Middle frontal gyrus (tissue), 1 donor: ENCODE results near the gene DOK6.
"Not testable (repeated sequence)": the region's sequence is repeated elsewhere in the genome, so short reads cannot be mapped to it uniquely, and the experiment has no call there.

Source experiments
- DNase-seq: peaks from one replicate; pipeline ENCODE4 v3.0.0-alpha.2; 2015; ENCODE audit warnings: low spot score; ENCODE audit errors: extremely low spot score

The DOK6 gene

DNA sequence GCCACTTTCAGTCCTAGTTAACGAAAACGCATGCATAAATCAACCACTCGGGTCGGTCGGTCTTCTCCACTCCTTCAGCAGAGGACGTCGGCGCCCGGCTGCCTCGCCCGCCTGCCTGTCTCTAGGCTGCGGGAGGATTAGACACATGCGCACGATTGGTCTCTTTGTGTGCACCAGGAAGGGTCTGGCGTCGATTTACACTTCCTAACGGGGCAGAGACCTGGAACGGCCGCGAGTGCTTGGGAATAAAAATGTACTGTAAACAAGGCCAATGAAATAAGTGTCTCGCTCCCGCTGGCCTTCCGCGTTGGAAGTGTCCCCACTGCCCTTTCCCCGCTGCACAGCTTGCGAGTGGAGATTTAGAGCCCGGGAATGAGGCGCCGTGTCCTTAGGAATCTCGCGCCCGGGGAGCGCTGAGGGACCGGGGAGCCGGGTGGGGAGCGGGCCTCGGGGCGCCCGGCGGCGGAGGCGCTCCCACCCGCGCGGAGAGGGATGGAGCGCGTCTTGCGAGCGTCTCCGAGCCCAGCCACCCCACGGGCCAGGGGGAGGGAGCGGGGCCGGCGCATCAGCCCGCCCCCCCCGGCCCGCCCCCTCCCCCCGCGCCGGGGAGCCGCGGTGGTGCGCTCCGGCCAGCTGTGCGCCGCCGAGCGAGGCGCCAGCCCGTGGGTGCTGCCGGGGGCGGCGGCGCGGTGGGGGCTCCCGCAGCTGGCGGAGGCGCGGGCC is at the start of gene DOK6:
Gene DOK6, plus strand, starts transcription at position 636 of the 723 bp plus-strand sequence.
- DNase-seq = no peak

DNA sequence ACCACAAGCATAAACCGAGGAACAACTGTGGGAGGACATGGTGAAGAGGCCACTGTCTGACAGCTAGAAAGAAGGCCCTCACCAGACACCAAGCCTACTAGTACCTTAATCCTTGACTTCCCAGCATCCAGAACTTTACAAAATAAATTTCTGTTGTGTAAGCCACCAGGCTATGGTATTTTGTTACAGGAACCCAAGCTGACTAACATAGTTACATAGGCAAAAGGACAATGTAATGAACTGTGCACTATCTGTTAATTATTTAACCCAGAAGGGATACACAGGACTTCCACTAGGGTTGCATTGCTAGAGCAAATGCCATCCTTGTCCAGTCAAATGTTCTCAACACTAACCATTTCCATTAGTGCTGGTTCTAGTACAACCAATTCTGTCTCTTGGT is 47.7 kb upstream of the DOK6 start:
- no peak for DNase-seq

DNA sequence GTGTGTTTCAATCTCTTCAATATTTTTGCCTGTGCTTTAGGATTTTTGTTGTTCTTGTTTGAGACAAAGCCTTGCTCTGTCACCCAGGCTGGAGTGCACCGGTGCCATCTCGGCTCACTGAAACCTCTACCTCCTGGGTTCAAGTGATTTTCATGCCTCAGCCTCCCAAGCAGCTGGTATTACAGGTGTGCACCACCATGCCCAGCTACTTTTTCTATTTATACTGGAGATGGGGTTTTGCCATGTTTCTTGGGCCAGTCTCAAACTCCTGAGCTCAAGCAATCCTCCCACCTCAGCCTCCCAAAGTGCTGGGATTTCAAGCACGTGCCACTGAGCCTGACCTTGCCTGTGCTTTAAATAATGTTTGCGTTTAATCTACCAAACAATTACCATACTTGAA is 43.1 kb upstream of the DOK6 start:
- DNase-seq = no peak

DNA sequence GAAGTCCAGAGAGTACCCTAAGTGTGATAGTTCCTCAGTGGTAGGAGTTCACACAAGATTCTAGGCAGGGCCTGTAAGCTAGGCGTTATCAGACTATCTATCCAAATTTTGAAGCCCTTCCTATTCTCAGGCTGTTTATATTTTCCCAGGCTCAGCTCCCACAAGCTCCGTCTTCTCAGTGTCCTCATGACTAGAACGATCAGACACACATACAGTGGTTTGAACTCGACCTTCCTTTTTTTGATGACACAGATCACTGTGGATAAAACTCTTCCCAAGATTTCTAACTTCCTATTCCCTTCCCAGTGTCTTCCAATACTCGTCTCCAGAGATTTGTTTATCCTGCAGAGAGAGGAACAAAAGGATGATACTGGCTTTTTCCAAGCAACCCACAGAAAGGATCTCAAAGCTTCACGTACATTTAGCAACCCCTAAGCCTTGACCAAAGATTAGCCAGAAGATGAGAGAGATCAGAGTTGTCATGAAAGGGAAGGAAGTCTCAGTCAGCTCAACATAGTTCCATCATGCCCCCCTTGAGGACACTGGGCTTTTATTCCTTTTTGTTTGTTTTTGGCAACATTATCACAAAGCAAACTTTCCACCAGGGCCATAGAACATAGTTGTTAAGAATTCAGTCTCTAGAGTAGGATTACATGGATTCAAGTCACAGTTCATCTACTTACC is 42.3 kb upstream of the DOK6 start:
- no peak for DNase-seq

DNA sequence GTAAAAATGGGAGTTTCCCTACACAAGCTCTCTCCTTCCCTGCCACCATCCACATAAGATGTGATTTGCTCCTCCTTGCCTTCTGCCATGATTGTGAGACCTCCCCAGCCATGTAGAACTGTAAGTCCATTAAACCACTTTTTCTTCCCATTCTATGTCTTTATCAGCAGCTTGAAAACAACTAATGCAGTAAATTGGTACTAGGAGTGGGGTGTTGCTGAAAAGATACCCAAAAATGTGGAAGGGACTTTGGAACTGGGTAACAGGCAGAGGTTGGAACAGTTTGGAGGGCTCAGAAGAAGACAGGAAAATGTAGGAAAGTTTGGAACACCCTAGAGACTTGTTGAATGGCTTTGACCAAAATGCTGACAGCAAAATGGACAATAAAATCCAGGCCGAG is 40.9 kb upstream of the DOK6 start:
- not testable (repeated sequence) for DNase-seq

DNA sequence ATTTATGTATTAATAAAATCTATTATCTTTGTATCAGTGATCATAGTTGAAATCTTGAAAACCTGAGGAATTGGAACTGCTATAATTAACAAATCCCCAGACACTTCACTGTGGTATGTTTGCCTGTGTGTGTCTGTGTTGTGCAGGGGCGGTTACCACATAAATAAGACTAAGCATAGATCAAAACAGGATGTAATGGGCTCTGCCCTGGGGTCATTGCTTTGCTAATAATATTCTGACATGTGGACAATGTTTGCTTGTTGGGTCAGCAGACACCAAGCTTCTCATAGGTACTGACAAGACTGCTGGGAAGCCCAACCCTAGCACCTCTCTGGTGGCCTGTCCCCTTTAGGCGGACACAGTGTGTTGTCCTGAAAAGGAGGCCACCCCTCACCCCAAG is 35.8 kb upstream of the DOK6 start:
- no peak for DNase-seq

DNA sequence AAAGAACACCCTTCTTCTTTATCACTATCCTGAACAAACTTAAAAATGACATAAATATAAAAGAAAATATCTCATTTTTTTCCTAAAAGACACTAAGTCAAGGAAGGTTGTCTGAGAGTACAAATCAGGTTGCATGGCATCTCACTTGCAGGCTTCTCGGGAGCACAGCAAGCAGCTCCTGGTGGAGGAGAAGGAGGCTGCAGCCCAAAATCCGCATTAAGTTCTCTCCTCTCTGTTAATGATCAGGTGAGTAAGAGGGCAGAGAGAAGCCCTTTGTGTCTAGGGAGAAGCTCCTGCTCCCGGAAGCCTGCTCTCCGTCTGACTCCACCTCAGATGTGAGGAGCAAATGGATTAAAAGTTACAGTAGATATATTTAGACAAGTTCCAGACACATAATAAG is 35.0 kb upstream of the DOK6 start:
- no peak for DNase-seq

DNA sequence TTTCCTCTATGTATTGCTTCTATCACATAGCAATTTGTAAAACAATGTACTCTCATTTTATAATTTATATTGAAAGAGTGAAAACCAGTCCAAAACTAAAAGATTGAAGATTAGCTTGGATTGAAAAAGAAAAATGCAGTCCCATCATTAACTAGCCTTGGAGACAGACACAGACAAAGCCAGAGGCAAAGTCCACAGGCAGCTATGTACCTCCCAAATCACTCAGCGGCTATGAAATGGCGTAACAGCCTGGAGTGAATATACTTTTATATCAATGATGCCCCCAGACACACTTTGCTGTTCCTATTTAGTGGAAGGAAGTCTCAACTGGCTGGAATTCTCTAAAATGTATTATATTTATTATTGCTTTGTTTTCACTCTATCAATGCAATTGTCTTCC is 33.6 kb upstream of the DOK6 start:
- DNase-seq = no peak

DNA sequence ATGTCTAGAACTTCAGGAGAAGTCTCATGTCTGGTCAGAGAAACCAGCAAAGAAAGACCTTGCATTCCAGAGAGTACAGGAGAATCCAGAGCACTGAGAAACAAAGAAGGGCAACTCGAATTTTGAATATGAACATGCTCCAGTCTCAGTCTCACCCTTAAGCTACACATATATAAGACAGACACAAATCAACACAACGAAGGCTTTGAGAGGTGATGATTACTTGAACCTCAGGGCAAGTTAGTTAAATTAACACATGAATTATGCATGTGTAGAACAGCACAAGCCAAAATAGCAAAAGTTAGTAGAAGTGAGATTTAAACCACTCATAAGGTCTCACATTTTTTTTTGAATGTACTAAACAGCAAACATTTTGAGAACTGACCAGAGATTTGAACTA is 29.0 kb upstream of the DOK6 start:
- no peak for DNase-seq

DNA sequence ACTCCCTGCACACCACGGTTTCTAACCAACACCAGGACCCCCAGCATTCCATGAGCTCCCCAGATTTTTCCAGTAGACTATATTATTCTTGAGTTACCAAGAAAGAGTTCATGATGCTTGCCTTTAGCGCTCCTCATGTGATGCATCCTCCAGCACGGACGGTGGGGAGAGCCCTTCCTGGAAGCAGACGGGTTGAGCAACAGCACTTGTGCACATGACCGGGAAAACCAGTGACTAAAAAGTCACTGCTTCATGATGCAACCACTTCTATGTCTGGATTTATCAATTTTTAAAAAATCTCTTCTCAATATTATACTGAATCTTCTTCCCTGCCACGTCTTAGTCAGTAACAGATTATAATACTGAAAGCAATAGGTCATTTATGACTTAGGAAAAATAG is 20.4 kb upstream of the DOK6 start:
- no peak for DNase-seq

DNA sequence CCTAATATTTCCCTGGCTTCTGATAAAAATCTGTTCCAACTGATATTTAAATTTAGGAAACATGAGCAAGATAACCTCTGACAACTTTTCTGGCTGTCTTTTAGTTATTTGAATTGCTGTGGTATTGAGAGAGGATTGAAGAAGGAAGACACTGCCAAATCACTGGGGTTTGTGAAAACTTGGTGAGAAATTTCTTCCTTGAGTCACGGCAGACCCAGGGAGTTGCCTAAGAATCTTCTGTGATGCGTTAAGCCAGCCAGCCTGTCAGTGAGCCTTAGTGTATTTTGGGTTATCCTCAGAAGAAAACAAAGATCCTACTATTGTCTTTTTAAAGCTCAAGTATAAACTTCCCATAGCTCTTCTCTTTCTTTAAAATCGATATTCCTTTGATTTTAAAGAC is 17.5 kb upstream of the DOK6 start:
- DNase-seq = no peak

DNA sequence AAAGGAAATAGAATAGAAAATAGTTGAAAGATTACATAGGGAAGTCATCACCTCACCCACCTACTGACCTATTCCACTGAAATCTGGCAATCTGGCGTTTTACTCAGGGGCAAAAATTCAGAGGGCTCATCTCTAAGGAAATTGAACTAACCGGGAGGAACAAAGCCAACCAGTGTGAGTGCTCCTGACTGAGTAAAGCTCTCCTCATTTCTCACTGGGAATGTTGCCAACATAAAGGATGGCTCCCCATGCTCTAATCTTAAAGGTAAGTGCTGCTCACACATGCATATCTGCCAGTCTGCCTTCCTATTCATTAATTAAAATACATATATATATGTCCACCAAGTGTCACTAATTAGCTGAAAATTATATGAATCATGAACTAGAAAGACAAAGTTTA is 13.5 kb upstream of the DOK6 start:
- DNase-seq = no peak

DNA sequence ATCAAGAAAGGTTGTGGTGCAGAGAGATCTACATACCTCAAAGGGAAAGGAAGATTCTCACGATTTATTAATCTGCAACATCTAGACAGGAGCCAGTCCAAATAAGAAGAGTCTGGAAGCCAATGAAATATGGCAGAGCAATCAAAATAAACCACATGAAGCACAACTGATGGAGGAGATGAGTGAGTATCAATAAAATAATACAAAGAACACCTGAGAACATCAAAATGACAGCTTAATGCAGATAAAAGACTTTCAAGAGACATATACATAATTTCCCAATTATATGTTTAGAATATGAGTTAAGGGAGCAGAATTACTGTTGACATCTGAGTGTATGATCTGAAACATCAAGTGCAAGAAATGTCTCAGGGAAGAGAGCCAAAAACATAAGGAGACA is 12.5 kb upstream of the DOK6 start:
- DNase-seq = no peak

DNA sequence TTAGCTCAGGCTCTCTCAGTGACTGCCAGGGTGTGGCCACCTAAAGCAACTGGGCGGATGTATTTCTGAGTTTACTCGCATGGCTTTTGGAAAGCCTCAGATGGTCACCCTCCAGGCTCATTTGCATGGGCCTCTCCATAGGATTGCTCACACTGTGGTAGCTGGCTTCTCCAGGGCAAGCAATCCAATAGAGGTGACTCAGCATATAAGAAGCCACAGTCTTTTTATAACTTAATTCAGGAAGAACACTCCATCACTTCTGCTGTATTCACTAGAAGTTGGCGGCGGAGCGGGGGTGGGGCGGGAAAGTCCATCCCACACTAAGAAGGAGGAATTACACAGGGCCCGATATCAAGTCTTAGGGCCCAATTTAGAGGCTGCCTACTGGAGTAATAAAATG is 3.6 kb upstream of the DOK6 start:
- no peak for DNase-seq

DNA sequence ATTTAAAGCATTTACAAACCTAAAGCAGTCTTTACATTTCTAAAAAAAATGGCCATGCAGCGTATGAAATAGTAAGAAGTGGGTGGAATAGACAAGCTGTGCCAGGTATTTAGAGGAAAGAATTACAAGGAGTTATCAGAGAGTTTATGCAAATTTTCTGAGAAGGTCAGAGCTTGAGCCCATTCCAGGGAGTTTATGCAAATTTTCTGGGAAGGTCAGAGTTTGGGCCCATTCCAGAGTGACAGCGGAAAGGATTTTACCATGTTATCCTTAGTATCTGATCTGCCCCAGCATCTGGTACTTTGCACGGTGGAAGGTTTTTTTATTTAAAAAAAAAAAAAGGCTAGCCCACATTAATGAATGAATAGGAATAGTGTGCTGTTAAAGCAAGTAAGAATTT is 1.4 kb upstream of the DOK6 start:
- no peak for DNase-seq

DNA sequence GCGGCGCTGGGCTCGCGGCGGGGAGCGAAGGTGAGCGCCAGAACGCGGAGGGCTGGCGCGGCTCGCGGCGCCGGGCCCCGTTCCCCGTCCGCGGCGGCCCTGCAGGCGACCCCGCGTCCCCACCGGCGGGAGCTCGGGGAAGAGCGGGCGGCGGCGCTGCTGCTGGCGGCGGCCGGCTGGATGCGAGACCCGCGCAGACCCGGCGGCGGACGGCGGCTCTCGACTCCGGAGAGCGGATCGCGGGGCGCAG is 213 bp downstream of the DOK6 start:
- no peak for DNase-seq

DNA sequence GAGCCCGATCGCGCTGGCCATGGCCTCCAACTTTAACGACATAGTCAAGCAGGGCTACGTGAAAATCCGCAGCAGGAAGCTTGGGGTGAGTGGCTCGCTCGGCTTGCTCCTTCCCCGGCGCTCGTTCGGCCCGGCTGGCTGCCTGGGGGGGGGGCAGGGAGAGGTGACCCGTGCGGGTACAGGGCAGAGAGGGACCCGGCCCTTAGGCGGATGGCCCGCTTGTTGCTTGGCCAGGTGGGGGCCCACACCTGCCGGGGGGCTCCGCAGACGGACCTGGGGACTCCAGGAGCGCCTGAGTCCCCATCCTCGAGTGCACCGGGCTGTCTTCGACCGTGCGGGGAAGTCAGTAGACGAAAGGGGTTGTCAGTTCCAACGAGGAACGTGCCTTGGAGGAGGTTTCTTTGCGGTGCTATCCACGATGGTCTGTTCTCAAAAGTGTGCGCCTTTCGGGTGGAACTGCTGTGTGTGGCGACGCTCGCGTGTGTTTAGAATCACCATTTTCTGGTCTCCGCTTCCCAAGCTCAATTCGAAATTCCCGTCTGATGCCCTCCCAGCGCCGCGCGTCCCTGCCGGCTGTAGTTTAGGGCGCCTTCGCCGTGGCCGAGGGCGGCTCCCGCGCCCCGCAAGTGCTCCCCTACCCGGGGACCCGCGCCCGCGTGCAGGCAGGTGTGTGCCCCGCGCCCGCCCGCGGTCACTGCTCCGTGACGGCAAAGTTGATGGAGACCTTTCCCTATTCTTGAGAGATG is 711 bp downstream of the DOK6 start:
- no peak for DNase-seq

DNA sequence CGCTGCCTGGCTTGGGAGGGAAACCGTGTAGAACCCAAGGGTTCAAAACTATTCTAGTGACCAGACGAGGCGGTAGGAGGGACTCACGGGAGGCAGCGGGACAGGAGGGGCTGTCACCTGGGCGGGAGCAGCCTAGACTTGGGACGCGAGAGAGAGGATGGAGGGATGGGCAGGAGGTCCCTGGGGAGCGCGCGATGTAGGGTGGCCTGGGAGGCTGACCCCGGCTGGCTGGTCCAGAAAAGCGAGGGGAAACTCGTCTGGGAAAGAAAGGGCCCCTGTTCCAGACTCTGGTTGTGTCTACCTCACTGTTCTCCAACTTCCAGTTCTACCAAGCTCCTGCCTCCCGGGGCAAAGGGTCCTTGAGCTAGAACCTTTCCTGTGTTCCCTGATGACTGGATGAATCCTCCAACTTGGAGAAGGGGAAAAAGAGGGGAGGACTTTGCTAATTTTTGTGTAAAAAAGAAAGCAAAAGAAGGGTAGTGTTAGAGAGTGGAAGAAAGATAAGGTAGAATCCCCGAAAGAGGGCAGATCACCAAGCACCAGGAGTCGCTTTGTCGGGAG is 1.4 kb downstream of the DOK6 start:
- DNase-seq = no peak

DNA sequence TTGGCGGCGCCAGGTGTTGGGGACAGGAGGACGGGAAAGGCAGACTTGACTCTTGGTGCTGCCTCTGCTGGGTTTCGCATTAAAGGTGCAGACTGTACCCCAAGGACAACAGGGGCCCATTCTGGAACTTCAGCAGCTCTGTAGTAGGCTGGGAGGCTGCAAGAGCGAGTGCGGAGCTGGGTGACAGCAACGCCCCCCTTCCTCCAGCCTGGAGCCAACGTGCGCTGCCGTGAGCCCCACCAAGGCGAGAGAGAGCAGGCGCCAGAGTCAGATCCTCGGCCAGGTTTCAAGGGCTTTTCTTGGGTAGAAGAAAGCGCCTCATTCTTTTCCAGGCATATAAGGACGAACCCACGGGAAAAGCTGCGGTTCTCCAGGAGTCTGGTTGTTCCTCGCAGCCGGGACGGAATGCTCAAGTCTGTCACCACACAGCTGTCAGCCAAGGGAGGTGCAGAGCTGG is 1.9 kb downstream of the DOK6 start:
- no peak for DNase-seq

DNA sequence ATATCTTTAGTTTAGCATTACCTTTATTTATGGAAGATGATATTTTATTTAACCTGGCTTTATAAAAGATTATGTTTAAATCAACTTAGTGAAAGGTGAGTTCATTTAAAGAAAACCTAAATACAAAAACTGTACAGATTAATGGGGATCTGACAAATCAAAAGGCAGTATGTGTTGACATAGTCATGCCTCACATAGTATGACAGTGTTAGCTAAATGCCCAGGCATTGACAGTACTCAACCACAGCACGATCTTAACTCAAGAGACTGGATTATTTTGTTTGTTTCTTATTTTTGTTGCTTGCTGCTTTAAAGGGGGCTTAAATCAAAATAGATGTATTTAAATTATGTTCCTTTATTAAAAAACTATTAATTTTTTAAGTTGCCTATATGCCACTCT is 7.8 kb downstream of the DOK6 start:
- no peak for DNase-seq

DNA sequence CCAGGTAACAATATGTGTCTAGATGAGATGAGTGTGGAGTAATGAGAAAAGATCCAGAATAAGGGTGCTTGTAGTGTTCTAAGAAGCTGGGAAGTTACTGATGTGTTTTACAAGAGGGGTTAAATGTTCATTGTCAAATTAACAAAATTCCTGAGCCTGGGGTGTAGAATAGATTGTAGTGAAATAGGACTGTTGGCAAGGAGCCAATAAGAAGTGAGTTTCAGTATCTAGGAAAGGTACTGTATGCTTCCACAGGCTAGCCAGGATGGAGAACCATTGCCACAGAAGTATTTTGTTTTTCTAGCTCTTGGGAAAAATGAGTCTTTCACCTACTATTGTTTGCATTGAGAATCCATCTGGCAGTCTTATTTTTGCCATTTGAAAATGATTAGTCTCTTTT is 10.5 kb downstream of the DOK6 start:
- no peak for DNase-seq

DNA sequence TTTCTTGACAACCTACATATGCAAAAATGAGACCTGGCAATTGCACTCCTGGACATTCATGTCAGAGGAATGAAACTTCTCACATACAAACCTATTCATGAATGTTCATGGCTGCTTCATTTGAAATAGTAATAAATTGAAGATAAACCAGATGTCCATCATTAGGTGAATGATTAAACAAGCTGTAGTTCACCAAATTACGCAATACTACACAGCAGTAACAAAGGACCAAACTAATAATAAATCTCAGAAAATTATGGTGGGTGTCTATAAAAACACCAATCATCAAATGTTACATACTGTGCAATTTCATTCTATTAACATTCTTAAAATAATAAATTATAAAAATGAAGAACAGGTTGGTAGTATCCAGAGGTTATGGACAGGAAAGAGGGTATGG is 13.5 kb downstream of the DOK6 start:
- DNase-seq = no peak

DNA sequence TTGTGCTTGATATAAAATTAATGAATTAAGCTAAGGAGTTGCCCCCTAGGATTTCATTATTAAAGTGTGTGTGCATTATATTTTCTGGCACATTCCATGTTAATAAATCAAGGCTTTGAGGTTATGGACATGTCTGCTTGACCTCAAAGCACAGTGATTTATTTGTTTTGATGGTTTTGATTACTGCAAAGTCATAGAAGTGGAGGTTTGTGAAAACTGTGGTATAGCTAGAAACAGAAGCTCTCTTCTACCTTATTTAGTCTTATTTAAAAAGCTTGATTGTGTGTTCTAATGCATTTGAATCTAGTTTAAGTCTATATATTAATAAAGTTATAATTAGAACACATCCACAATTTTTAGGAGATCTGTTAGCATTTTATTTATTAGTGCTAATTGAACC is 32.2 kb downstream of the DOK6 start:
- no peak for DNase-seq
